Mesenchymal stem cell (in vitro differentiated cells and primary cell): ENCODE data around the gene CAMK1D. TPM values are rescaled to one million over a fixed set of nuclear protein-coding genes. Genes with fewer than 3 reads are reported as not detected.
"Not testable (repeated sequence)": the region's sequence is repeated elsewhere in the genome, so short reads cannot be mapped to it uniquely, and the experiment has no call there.

Experiments used
- DNase-seq: peaks from one replicate; pipeline ENCODE4 v3.0.0-alpha.2; 2013
- H2AFZ ChIP-seq: one replicate; pipeline ENCODE4 v1.6.1; 2013; ENCODE audit warnings: low read depth, mild to moderate bottlenecking, control low read depth, inconsistent platforms, low read length, moderate library complexity
- H2AK5ac ChIP-seq: 2 replicates; pipeline ENCODE4 v1.6.1; 2013; ENCODE audit warnings: low read length, moderate library complexity, mild to moderate bottlenecking, inconsistent platforms; ENCODE audit not compliant: severe bottlenecking
- H2BK120ac ChIP-seq: one replicate; pipeline ENCODE4 v1.6.1; 2013; ENCODE audit warnings: low read depth, mild to moderate bottlenecking, inconsistent platforms, low read length, moderate library complexity
- H2BK12ac ChIP-seq, 2 experiments: one replicate each; pipeline ENCODE4 v1.6.1; 2013; ENCODE audit warnings: inconsistent platforms in 2 of 2, low read length in 2 of 2, mild to moderate bottlenecking in 2 of 2, moderate library complexity in 2 of 2, control low read depth in 1 of 2
- H2BK15ac ChIP-seq: one replicate; pipeline ENCODE4 v1.6.1; 2013; ENCODE audit warnings: mild to moderate bottlenecking, low read depth, inconsistent platforms; ENCODE audit not compliant: poor library complexity, severe bottlenecking
- H2BK5ac ChIP-seq: 2 replicates; pipeline ENCODE4 v1.6.1; 2013; ENCODE audit warnings: low read depth, mild to moderate bottlenecking, low read length, control low read depth, inconsistent platforms; ENCODE audit not compliant: poor library complexity, severe bottlenecking
- H3K14ac ChIP-seq, 2 experiments: one replicate each; pipeline ENCODE4 v1.6.1; 2013; ENCODE audit warnings: inconsistent platforms in 2 of 2, low read length in 2 of 2, control low read depth in 1 of 2, mild to moderate bottlenecking in 1 of 2, moderate library complexity in 1 of 2
- H3K18ac ChIP-seq, 2 experiments: one replicate each; pipeline ENCODE4 v1.6.1; 2013; ENCODE audit warnings: inconsistent platforms in 2 of 2, low read length in 2 of 2, control low read depth in 1 of 2, low read depth in 1 of 2, mild to moderate bottlenecking in 1 of 2
- H3K23ac ChIP-seq, 2 experiments: one replicate each; pipeline ENCODE4 v1.6.1; 2013; ENCODE audit warnings: inconsistent platforms in 2 of 2, low read length in 2 of 2, mild to moderate bottlenecking in 2 of 2, moderate library complexity in 2 of 2, control low read depth in 1 of 2
- H3K27ac ChIP-seq: 2 replicates; pipeline ENCODE4 v1.5.1; 2013; ENCODE audit warnings: mild to moderate bottlenecking, moderate library complexity, low read length, control low read depth, inconsistent platforms; ENCODE audit not compliant: poor library complexity, severe bottlenecking
- H3K27me3 ChIP-seq, 2 experiments: 2 replicates each; pipeline versions ENCODE4 v1.6.1 to v1.7.0; 2013; ENCODE audit warnings: low read length in 2 of 2, mild to moderate bottlenecking in 2 of 2, moderate library complexity in 2 of 2, control low read depth in 1 of 2, inconsistent platforms in 1 of 2; ENCODE audit not compliant: control insufficient read depth in 1 of 2, insufficient read depth in 1 of 2
- H3K36me3 ChIP-seq, 2 experiments: 2 replicates each; pipeline versions ENCODE4 v1.6.1 to v1.7.0; 2013; ENCODE audit warnings: low read length in 2 of 2, control low read depth in 1 of 2, inconsistent platforms in 1 of 2, low read depth in 1 of 2, mild to moderate bottlenecking in 1 of 2; ENCODE audit not compliant: insufficient read depth in 2 of 2, control insufficient read depth in 1 of 2
- H3K4ac ChIP-seq, 2 experiments: one replicate each; pipeline ENCODE4 v1.6.1; 2013; ENCODE audit warnings: inconsistent platforms in 2 of 2, low read length in 2 of 2, mild to moderate bottlenecking in 2 of 2, moderate library complexity in 2 of 2, control low read depth in 1 of 2, low read depth in 1 of 2
- H3K4me1 ChIP-seq: 2 replicates; pipeline ENCODE4 v1.6.1; 2013; ENCODE audit warnings: low read depth, low read length, control low read depth; ENCODE audit not compliant: control insufficient read depth, insufficient read depth
- H3K4me2 ChIP-seq: 2 replicates; pipeline ENCODE4 v1.6.1; 2013; ENCODE audit warnings: low read length, mild to moderate bottlenecking, inconsistent platforms; ENCODE audit not compliant: poor library complexity, severe bottlenecking
- H3K4me3 ChIP-seq, 2 experiments: 2 replicates each; pipeline versions ENCODE4 v1.5.1 to v1.7.0; 2013; ENCODE audit warnings: low read length in 2 of 2, mild to moderate bottlenecking in 2 of 2, control low read depth in 1 of 2, low read depth in 1 of 2; ENCODE audit not compliant: insufficient read depth in 1 of 2
- H3K79me1 ChIP-seq: replicated peaks from 2 replicates; pipeline ENCODE4 v1.6.1; 2013; ENCODE audit warnings: mild to moderate bottlenecking, control low read depth, low read length, inconsistent platforms; ENCODE audit not compliant: poor library complexity, severe bottlenecking
- H3K9ac ChIP-seq: 2 replicates; pipeline ENCODE4 v1.7.0; 2013; ENCODE audit warnings: mild to moderate bottlenecking, low read length, moderate library complexity
- H3K9me3 ChIP-seq: 2 replicates; pipeline ENCODE4 v1.7.0; 2013; ENCODE audit warnings: mild to moderate bottlenecking, low read length; ENCODE audit not compliant: control insufficient read depth
- H4K8ac ChIP-seq: one replicate; pipeline ENCODE4 v1.6.1; 2013; ENCODE audit warnings: inconsistent platforms, mild to moderate bottlenecking, low read length, moderate library complexity
- H4K91ac ChIP-seq: one replicate; pipeline ENCODE4 v1.6.1; 2013; ENCODE audit warnings: mild to moderate bottlenecking, low read length, inconsistent platforms
- WGBS: methylation state at CpG from one replicate; pipeline ENCODE4 v1.1.7; 2013; ENCODE audit warnings: mixed read lengths; 5-methylcytosine and 5-hydroxymethylcytosine counted together
- polyA plus RNA-seq, 2 experiments: library from polyadenylated mRNA; stranded (reverse); fragments of 200-250 nt; gene quantifications; one replicate each; pipeline ENCODE4 v1.2.3, GENCODE V29; 2013

CAMK1D gene
- 7.6 TPM for polyA plus RNA-seq (2013, experiment 1 of 2)
- 7.8 TPM for polyA plus RNA-seq (2013, experiment 2 of 2)

DNA sequence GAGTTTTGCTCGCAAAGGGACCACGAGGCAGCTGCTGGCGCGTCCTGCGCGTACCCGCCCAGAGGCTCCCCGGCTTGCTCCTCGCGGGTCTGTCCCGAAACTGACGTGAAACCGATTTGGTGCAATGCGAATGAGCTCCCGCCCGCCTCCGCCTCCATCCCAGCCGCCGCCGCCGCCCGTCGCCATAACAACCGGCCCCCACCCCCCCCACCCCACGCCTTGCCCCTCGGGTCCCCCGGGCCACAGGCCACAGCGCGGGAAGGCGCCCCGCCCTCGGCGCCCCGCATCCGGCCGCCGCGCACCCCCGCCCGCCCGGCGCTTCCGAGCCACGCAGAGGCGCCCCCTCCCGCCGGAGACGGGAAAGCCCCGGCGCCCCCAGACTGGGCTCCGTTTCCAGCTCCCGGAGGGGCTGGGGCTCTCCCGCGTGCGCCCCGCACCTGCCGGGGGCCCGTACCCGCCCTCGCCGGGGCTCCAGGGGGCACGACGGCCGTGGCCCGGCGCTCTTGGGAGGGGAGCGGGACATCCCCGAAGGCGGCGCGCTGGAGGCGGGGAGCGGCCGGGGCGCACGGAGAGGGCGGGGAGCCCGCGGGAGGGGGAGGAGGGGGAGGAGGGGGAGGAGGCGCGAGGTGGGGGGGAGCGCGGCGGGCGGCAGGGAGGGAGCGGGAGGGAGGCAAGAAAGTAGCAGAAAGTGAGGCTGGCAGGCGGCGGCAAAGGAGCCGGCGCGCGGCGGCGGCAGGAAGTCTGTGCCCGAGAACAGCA lies at the start of gene CAMK1D:
Gene CAMK1D (plus strand): TSS at position 678 of the 759 bp plus-strand sequence.
- H2BK120ac ChIP-seq: peak within 1 kb of the TSS; percentile 92
- peak within 1 kb of the TSS; percentile 74 for H2AFZ ChIP-seq
- H2BK12ac ChIP-seq: peak within 1 kb of the TSS in 1 of 2 experiments; percentile 89
- no peak within 1 kb of the TSS for H3K27ac ChIP-seq
- H3K36me3 ChIP-seq: no peaks in the 10 kb centered on the region
- H3K14ac ChIP-seq: peak within 1 kb of the TSS in 1 of 2 experiments; percentile 94
- H3K27me3 ChIP-seq: no peaks in the 10 kb centered on the region
- 2% methylated on average over 52 of the region's 95 CpGs for WGBS
- H2AK5ac ChIP-seq: no peak within 1 kb of the TSS
- peak within 1 kb of the TSS; percentile 70 for H4K91ac ChIP-seq
- H3K4me2 ChIP-seq: peak within 1 kb of the TSS; percentile 90
- H2BK5ac ChIP-seq: peak within 1 kb of the TSS; percentile 87
- peaks cover 10% of the 10 kb centered on the region for H3K79me1 ChIP-seq
- H3K23ac ChIP-seq: peak within 1 kb of the TSS in 1 of 2 experiments; percentile 92
- peaks cover 20% of the 10 kb centered on the region for H3K4me1 ChIP-seq
- H3K9ac ChIP-seq: peak within 1 kb of the TSS; percentile 89
- peak within 1 kb of the TSS; percentile 95 to 96 for H3K4me3 ChIP-seq
- peak within 1 kb of the TSS; percentile 66 for H4K8ac ChIP-seq
- no peaks in the 10 kb centered on the region for H3K9me3 ChIP-seq
- H3K18ac ChIP-seq: peak within 1 kb of the TSS; percentile 61 to 96
- peak within 1 kb of the TSS; percentile 60 for H2BK15ac ChIP-seq
- H3K4ac ChIP-seq: peak within 1 kb of the TSS; percentile 63 to 64
- peak; percentile 76 for DNase-seq

DNA sequence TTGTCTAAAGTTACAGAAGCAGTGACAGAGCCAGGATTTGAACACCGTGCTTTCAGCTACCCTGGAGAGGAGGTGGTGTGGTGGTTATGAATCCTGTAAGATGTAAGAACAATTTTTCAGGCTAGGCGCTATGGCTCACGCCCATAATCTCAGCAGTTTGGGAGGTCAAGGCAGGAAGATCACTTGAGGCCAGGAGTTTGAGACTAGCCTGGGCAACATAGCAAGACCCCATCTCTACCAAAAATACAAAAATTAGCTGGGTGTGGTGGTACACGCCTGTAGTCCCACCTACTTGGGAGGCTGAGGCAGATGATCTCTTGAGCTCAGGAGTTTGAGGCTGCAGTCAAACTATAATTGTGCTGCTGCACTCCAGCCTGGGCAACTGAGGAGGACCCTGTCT lies 48.3 kb upstream of the CAMK1D start:
- H3K9ac ChIP-seq, H3K27me3 ChIP-seq, H4K8ac ChIP-seq, DNase-seq, H3K4me3 ChIP-seq, H3K79me1 ChIP-seq, H3K18ac ChIP-seq, H2AK5ac ChIP-seq, H3K4ac ChIP-seq, H3K4me1 ChIP-seq, H3K27ac ChIP-seq, H2AFZ ChIP-seq, H2BK12ac ChIP-seq, H2BK15ac ChIP-seq, H3K14ac ChIP-seq, H3K4me2 ChIP-seq, H3K9me3 ChIP-seq, H2BK120ac ChIP-seq, H3K23ac ChIP-seq, H2BK5ac ChIP-seq, H4K91ac ChIP-seq, H3K36me3 ChIP-seq: not testable (repeated sequence)
- 91% methylated on average over 3 of the region's 4 CpGs for WGBS

DNA sequence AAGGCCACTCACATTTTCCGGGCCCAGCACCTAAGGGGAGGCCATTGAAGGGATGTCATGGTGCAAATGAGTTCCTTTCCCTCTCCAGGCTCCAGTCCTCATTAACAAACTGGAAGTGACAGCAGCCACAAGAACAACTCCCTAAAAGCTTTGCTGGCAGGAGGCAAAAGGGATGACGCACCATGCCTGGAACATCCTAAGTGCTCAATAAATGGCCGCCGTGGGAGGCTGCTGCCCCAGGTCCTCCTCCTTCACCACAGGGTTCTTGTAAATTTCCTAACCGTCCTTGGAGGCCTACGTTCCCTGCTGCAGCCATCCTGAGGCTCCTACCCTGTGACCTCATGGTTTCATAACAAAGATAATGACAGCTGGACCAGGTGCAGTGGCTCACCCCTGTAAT lies 41.3 kb upstream of the CAMK1D start:
- Histone ChIP-seq H3K4ac (no peak overlapping the region), H2AK5ac (no peak overlapping the region), H3K4me3 (no peak overlapping the region), H4K8ac (no peak overlapping the region), H4K91ac (no peak overlapping the region), H2BK5ac (no peak overlapping the region), H2BK12ac (no peak overlapping the region), H3K23ac (no peak overlapping the region), H3K9me3 (no peaks in the 10 kb centered on the region), H2BK15ac (no peak overlapping the region), H3K79me1 (no peaks in the 10 kb centered on the region), H3K36me3 (no peaks in the 10 kb centered on the region), H3K18ac (no peak overlapping the region), H3K27me3 (no peaks in the 10 kb centered on the region), H3K4me2 (no peak overlapping the region), H3K14ac (no peak overlapping the region), H3K4me1 (no peaks in the 10 kb centered on the region), H3K9ac (no peak overlapping the region), H2AFZ (no peak overlapping the region), H2BK120ac (no peak overlapping the region), H3K27ac (no peak overlapping the region)
- DNase-seq: no peak
- WGBS: 84% methylated on average over 6 of the region's 6 CpGs

DNA sequence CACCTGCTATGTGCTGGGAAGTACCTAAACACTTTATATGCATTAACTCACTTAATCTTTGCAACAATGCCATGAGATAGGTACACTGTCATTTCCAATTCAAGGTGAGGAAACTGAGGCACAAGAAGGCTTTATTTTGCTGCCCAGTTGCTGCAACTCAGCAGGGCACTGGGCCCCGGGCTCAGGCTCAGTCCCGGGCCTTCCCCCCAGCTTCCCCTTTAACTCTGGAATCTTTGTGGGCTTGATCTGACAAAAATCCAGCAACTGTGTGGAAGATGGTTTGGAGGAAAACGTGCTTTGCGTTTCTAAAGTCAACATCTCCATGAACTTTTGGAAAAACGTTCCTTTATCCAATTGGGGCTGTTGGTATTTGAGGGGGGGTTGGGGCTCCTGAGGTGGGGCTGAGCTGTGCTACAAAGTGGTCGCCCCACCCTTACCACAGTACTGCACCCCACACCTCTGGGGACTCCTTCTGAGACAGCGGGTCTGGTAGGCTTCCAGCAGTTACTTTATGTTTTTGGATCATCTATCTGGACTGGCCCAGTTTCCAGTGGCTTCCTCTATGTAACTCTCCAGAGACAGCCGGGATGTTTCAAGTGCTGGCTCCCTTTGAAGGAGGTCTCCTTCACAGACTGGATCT lies 40.5 kb upstream of the CAMK1D start:
- H2AFZ ChIP-seq: no peak overlapping the region
- H2BK5ac ChIP-seq: no peak overlapping the region
- H3K27ac ChIP-seq: no peak overlapping the region
- no peaks in the 10 kb centered on the region for H3K4me1 ChIP-seq
- no peak overlapping the region for H2BK12ac ChIP-seq
- H3K9ac ChIP-seq: no peak overlapping the region
- H3K4me3 ChIP-seq: no peak overlapping the region
- no peaks in the 10 kb centered on the region for H3K36me3 ChIP-seq
- 77% methylated on average over 7 of the region's 8 CpGs for WGBS
- no peak overlapping the region for H4K91ac ChIP-seq
- H4K8ac ChIP-seq: no peak overlapping the region
- H2BK120ac ChIP-seq: no peak overlapping the region
- no peak overlapping the region for H3K4me2 ChIP-seq
- H3K4ac ChIP-seq: no peak overlapping the region
- H3K14ac ChIP-seq: no peak overlapping the region
- no peaks in the 10 kb centered on the region for H3K9me3 ChIP-seq
- H3K79me1 ChIP-seq: no peaks in the 10 kb centered on the region
- H2AK5ac ChIP-seq: no peak overlapping the region
- no peaks in the 10 kb centered on the region for H3K27me3 ChIP-seq
- no peak overlapping the region for H3K23ac ChIP-seq
- H3K18ac ChIP-seq: no peak overlapping the region
- no peak for DNase-seq
- H2BK15ac ChIP-seq: no peak overlapping the region
